ENCODE results near the gene PRDM11.
"Not testable (repeated sequence)": the region's sequence is repeated elsewhere in the genome, so short reads cannot be mapped to it uniquely, and the experiment has no call there.

Gene PRDM11

GRCh38 chr11:45247433-45247832 is 101.0 kb downstream of the PRDM11 start:
- Histone ChIP-seq H3K9me3 (no peaks in the 10 kb centered on the region), H3K27me3 (no peaks in the 10 kb centered on the region), H3K36me3 (no peaks in the 10 kb centered on the region), H3K4me3 (ENCODE audit: low read depth, low read length) (no peak overlapping the region), H3K4me1 (no peaks in the 10 kb centered on the region)
- no peak; the same call in 1 of the 2 replicates for TF ChIP-seq CTCF (IDR thresholded peaks at IDR 0.05; ENCODE audit: low read depth, low read length)
- DNase-seq, result peak; percentile 14

- Histone ChIP-seq H3K4me3 (ENCODE audit: low read depth, low read length) (no peak overlapping the region), H3K36me3 (no peaks in the 10 kb centered on the region), H3K9me3 (no peaks in the 10 kb centered on the region), H3K4me1 (no peaks in the 10 kb centered on the region), H3K27me3 (no peaks in the 10 kb centered on the region)
- DNase-seq, result no peak
- no peak for TF ChIP-seq CTCF (IDR thresholded peaks at IDR 0.05; ENCODE audit: low read depth, low read length)
These were observed 102.1 kb downstream of the PRDM11 start for GRCh38 chr11:45248501-45249011.

GRCh38 chr11:45249372-45249771 is 102.9 kb downstream of the PRDM11 start:
- not testable (repeated sequence) for H3K4me1 ChIP-seq; DNase-seq; H3K4me3 ChIP-seq (ENCODE audit: low read depth, low read length); H3K27me3 ChIP-seq; H3K36me3 ChIP-seq; H3K9me3 ChIP-seq

GRCh38 chr11:45250035-45250718 is 103.7 kb downstream of the PRDM11 start:
- no peak overlapping the region for H3K4me3 ChIP-seq (ENCODE audit: low read depth, low read length)
- H3K36me3 ChIP-seq, result no peaks in the 10 kb centered on the region
- TF ChIP-seq CTCF (IDR thresholded peaks at IDR 0.05; ENCODE audit: low read depth, low read length), result no peak
- DNase-seq, result no peak
- no peaks in the 10 kb centered on the region for H3K9me3 ChIP-seq
- H3K4me1 ChIP-seq, result no peaks in the 10 kb centered on the region
- H3K27me3 ChIP-seq, result no peaks in the 10 kb centered on the region

GRCh38 chr11:45252134-45252856 is 105.9 kb downstream of the PRDM11 start:
- H3K4me1 ChIP-seq, result no peaks in the 10 kb centered on the region
- peak; percentile 63 for TF ChIP-seq CTCF (IDR thresholded peaks at IDR 0.05; ENCODE audit: low read depth, low read length)
- no peaks in the 10 kb centered on the region for H3K27me3 ChIP-seq
- H3K4me3 ChIP-seq (ENCODE audit: low read depth, low read length), result no peak overlapping the region
- no peaks in the 10 kb centered on the region for H3K36me3 ChIP-seq
- no peaks in the 10 kb centered on the region for H3K9me3 ChIP-seq
- peak; percentile 59 for DNase-seq

GRCh38 chr11:45252877-45253276 is 106.4 kb downstream of the PRDM11 start:
- Histone ChIP-seq H3K4me3 (ENCODE audit: low read depth, low read length) (no peak overlapping the region), H3K27me3 (no peaks in the 10 kb centered on the region), H3K4me1 (no peaks in the 10 kb centered on the region), H3K9me3 (no peaks in the 10 kb centered on the region), H3K36me3 (no peaks in the 10 kb centered on the region)
- TF ChIP-seq CTCF (IDR thresholded peaks at IDR 0.05; ENCODE audit: low read depth, low read length), result no peak
- DNase-seq, result no peak

All from BE2C (cell line).